Adrenal gland (tissue), 5 donors: ENCODE data around the gene RTL10.

Source experiments
- POLR2A ChIP-seq, 2 donors: fragments of 450-650 bp; IDR thresholded peaks; one replicate each; pipeline ENCODE4 v1.6.1; 2017; ENCODE audit warnings: antibody characterized with exemption in 2 of 2, mild to moderate bottlenecking in 2 of 2, moderate library complexity in 1 of 2
- TF ChIP-seq, protein P1 (sequence below), 6 experiments: fragments of 450-650 bp in 4 of 6; fragments of 200-600 bp in 2 of 6; sonication (generic) in 1 of 6; IDR thresholded peaks; 1 replicate in 5 of 6; 2 replicates in 1 of 6; pipeline versions ENCODE4 v1.5.1 to v1.8.0; 2016 to 2021; ENCODE audit warnings: antibody characterized with exemption in 6 of 6, mild to moderate bottlenecking in 2 of 6, moderate library complexity in 1 of 6
- donor health status: DM: no; HTN: no; CAD: no.

- TF ChIP-seq, protein P1, sequence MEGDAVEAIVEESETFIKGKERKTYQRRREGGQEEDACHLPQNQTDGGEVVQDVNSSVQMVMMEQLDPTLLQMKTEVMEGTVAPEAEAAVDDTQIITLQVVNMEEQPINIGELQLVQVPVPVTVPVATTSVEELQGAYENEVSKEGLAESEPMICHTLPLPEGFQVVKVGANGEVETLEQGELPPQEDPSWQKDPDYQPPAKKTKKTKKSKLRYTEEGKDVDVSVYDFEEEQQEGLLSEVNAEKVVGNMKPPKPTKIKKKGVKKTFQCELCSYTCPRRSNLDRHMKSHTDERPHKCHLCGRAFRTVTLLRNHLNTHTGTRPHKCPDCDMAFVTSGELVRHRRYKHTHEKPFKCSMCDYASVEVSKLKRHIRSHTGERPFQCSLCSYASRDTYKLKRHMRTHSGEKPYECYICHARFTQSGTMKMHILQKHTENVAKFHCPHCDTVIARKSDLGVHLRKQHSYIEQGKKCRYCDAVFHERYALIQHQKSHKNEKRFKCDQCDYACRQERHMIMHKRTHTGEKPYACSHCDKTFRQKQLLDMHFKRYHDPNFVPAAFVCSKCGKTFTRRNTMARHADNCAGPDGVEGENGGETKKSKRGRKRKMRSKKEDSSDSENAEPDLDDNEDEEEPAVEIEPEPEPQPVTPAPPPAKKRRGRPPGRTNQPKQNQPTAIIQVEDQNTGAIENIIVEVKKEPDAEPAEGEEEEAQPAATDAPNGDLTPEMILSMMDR (IDR thresholded peaks at IDR 0.05), result no peak
- no peak for TF ChIP-seq POLR2A (IDR thresholded peaks at IDR 0.05)
Observed at GRCh38 chr22:19819208-19819910, 35.3 kb downstream of the RTL10 start.
